Mammary epithelial cell (primary cell): Measurements from ENCODE around the gene KCNMA1.

Source experiments
- EZH2 ChIP-seq: IDR thresholded peaks from 2 replicates; pipeline ENCODE4 v1.6.1; 2012; ENCODE audit warnings: low read length, inconsistent platforms, borderline replicate concordance
- TF ChIP-seq, protein P1 (sequence below), 2 donors: IDR thresholded peaks in 1 of 2; conservative IDR thresholded peaks in 1 of 2; 2 replicates each; pipeline ENCODE4 v1.5.1; 2011 to 2012; ENCODE audit warnings: inconsistent platforms in 2 of 2, low read length in 2 of 2, mild to moderate bottlenecking in 2 of 2, control low read depth in 1 of 2, low read depth in 1 of 2; ENCODE audit not compliant: insufficient read depth in 1 of 2; ENCODE audit errors: extremely low read depth in 1 of 2

DNA sequence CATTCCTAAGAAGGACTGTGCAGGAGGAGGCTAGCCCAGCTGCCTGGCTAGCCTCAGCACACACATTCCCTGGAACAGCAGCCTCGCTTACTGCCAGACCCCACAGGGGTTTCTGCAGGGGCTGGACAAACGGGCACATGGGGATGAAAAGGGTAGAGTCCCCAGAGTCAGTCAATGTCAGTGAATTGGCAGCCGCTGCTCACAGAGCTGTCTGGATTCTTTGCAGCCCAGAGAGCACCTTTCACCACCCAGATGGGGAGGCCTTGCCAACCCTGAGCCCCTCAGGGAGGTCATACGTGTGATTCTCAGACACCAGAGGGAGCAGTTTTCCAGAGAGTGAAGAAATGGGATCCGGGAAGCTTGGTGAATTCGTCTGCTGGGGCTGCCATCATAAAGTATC is 143.3 kb downstream of the KCNMA1 start:
- TF ChIP-seq, protein P1, sequence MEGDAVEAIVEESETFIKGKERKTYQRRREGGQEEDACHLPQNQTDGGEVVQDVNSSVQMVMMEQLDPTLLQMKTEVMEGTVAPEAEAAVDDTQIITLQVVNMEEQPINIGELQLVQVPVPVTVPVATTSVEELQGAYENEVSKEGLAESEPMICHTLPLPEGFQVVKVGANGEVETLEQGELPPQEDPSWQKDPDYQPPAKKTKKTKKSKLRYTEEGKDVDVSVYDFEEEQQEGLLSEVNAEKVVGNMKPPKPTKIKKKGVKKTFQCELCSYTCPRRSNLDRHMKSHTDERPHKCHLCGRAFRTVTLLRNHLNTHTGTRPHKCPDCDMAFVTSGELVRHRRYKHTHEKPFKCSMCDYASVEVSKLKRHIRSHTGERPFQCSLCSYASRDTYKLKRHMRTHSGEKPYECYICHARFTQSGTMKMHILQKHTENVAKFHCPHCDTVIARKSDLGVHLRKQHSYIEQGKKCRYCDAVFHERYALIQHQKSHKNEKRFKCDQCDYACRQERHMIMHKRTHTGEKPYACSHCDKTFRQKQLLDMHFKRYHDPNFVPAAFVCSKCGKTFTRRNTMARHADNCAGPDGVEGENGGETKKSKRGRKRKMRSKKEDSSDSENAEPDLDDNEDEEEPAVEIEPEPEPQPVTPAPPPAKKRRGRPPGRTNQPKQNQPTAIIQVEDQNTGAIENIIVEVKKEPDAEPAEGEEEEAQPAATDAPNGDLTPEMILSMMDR (conservative IDR thresholded peaks at IDR 0.05 in 1 of 2, IDR thresholded peaks at IDR 0.05 in 1 of 2; ENCODE audit: extremely low read depth in 1 of 2, insufficient read depth in 1 of 2, low read depth in 1 of 2, low read length in 2 of 2) = peak; percentile 27 to 40
- TF ChIP-seq EZH2 = no peak
